Measurements from ENCODE around the gene GLIS1.
A peak's percentile ranks its signal among the peaks of the same experiment; 100 is the strongest.

Gene GLIS1

DNA sequence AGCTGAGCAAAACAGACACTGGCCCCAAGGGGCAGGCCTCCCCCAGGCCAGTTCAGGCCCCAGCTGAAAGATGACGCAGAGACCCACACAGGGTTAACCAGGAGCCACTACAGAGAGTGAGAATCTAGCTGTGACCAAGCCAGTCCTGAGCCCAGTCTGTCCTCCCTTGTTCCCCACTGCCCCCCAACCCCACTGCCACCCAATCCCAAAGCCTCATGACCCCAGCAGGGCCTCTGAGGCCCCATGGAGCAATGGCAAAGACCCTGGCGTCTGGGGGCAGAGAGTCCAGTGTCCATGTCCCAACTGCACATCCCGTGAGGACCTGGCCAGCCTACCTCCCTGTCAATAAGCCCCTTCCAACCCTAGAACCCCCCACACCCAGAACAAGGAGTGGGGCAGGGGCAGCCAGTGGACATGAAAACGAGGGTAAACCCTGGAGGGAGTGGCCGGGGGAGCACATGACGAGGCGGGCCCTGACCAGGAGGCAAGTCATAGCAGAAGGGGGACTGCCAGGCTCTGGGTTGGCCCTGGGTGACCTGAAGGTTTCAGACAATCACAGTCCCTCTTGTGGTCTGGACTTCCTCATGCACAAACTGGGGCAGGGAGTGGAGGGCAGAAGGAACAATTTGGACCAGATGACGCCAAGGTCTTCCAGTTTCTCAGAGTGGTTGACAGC lies 100.5 kb downstream of the GLIS1 start:
- no peak for DNase-seq (ENCODE audit: low read depth in 2 of 2)

DNA sequence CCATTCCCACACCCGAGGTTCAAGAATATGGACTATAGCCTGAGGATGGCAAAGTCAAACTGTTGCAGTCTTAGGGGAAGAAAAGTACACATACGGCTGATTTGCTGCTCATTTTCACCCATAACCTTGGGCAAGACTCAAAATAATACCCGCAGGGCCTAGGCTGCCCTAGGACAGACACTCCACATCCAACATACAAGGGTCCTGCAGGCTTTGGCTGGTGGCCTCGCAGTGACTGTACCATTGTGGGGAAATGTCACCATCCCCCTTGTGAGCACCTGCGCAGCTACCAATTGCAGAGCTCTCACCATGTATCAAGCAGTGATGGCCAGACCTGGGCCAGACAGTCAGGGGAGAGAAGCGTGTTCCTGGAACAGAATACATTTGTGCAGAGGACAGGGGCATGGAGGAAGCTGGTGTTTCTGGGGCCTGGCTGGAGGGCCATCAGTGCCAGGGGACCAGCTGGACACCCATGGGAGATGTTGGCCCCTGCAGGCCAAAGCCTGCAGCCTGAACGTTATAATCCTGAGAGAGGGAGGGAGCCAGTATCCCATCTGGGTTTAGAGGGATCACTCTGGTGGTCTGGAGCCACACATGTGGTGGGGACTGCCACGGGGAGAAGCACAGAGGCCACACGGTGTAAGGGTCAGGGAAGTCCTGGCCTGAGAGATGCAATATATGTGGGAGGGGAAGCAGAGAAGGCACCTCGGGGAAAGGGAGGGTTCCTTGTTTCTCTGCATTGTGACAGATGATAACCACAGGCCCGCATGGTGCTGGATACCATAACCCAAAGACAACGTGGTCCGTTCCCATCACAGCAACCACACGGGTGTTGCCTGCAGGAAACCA lies 101.2 kb downstream of the GLIS1 start:
- no peak for DNase-seq (ENCODE audit: low read depth in 2 of 2)

DNA sequence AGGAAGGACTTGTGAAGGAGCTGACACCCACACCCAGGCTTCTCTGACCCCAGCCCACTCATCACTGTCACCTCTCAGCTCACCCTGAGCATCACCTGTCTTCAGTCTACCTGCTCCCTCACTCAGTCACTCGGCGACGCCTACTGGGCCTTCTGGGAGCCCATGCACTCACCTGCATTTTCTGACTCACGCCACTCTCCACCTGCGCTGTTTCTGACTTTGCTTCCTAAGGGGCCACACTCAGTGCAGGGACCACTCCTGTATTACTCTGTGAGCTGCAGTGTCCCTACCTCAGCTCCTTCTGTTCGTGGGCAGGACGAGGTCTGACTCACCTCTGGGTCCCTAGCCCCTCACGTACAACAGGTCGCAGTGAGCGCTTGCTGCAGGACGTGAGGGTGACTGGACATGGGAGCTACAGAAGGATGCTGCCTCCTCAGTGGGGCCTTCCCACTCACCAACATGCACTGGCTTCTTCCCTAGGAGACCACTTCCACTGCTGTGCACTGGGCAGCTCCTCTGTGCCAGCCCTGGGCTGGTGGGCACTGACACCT lies 102.3 kb downstream of the GLIS1 start:
- no peak for DNase-seq (ENCODE audit: low read depth in 2 of 2)

DNA sequence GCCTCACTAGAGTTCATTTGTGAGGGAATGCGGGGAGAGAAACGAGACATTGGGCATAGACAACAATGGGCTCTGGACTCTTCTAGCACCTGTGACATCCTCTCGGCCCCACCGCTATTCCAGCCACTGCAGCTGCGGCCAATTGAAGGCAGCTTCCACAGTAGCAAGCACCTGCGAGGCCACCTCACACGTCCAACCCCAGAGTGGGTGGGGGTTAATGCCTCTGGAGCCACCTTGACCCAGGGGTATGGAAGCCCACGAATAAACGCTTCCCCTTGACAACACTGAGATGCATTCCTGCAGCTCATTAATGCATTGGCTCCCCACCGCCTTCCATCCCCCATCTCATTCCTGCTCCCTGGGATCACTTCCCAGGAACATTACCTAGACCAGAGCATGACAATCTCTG lies 104.4 kb downstream of the GLIS1 start:
- DNase-seq (ENCODE audit: low read depth in 2 of 2) = no peak

DNA sequence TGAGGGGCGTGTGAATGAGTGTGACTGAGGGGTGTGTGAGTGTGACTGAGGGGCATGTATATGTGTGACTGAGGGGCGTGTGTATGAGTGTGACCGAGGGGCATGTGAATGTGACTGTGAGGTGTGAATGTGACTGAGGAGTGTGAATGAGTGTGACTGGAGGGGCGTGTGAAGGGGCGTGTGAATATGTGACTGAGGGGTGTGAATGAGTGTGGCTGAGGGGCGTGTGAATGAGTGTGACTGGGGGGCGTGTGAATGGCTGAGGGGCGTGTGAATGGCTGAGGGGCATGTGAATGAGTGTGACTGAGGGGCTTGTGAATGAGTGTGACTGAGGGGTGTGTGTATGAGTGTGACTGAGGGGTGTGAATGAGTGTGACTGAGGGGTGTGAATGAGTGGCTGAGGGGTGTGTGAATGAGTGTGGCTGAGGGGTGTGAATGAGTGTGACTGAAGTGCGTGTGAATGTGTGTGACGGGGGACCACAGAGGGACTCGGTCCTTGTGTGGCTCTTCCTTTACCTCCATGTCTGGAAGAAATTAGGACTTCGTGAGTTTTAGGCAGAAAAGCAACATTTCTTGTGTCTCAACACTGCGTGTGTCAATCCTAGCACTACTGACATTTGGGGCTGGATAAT lies 105.8 kb downstream of the GLIS1 start:
- DNase-seq (ENCODE audit: low read depth in 2 of 2) = no peak

DNA sequence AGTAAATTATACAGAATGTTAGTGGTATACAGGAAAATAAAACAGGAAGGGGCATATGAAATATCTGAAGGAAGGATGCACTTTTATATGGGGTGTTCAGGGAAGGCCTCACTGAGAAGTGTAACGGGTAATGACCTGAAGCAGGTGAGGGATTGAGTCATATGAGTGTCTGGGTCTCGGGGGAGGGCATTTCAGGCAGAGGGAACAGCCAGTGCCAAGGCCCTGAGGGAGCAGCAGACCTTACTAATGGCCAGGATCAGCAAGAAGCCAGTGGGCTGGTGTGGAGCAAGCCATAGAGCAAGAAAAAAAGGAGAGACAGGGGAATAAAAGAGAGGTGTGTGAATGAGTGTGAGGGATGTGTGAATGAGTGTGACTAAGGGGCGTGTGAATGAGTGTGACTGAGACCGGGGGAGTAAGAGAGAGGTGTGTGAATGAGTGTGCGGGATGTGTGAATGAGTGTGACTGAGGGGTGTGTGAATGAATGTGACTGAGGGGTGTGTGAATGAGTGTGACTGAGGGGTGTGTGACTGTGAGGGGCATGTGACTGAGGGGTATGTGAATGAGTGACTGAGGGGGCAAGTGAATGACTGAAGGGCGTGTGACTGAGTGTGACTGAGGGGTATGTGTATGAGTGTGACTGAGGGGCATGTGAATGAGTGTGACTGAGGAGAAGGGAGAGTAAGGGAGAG lies 107.2 kb downstream of the GLIS1 start:
- DNase-seq (ENCODE audit: low read depth in 2 of 2) = no peak

DNA sequence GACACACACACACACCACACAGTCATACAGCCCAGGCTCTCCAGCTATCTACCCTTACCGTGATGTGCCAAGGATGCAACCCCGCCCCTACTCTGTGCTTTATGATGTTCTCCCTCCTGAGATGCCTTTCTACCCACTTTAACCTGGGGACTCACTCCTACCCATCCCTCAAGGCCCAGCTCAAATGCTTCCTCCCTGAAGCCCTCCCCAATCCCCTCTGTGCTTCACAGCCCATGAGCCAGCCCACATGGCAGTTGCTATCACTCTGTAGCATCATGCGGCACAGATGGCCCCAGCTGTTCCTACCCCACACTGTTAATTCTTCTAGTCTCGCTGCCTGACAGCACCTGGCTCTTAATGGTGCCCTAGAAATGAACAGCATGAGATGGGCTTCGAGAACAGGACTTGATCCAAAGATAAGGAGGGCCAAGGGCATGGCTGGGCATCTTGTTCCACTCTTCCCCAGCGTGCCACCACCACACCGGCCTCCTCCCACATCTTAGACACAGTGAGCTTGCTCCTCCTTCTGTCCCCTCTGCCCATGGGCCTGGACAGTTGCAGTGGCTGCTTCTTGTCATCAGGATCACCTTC lies 109.8 kb downstream of the GLIS1 start:
- no peak for DNase-seq (ENCODE audit: low read depth in 2 of 2)

DNA sequence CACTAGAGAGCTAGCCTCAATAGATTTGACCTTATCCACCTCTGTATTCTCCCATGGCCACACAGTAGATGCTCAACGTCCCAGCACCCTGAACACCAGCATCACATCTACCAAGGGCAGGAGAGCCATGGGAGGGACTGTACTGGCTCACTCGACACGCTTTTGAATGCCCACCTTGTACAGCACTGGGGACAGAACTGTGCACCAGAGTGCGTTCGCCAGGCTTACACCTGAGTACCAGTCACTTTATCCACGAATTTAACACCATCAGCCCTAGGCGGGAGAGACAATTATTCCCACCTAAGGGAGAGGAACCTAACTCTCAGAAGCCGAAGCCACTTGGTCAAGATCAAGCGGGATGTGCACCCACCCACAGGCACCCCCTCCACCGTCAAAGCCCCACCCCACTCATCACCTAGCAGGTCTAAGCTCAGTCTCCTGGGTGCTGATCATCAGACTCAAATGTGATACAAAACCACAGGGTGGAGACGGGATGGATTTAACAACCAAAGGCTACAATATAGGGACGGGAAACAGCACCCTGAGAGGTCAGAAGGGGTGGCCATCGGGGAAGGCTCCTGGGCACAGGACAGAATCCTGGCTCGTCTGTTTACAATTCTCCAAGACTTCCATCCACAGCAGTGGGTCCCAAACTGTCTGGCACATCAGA lies 110.5 kb downstream of the GLIS1 start:
- DNase-seq (ENCODE audit: low read depth in 2 of 2) = no peak

DNA sequence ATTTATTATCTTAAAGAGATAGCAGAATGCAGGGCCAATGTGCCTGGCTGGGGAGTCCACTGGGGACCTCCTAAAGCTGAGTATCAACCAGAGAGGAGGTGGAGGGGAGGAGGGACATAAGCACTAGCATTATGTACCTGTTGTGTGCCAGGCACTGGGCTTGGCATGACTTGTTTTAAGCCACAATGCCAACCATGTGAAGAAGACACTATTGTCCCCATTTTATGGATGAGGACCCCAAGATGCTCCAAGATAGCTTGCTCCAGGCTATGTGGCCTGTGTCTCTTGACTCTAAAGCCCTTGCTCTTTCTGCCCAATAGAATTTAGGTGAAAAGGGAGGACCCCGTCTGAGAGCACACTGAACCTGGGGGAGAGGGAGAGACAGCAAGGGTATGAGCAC lies 111.3 kb downstream of the GLIS1 start:
- no peak for DNase-seq (ENCODE audit: low read depth in 2 of 2)

DNA sequence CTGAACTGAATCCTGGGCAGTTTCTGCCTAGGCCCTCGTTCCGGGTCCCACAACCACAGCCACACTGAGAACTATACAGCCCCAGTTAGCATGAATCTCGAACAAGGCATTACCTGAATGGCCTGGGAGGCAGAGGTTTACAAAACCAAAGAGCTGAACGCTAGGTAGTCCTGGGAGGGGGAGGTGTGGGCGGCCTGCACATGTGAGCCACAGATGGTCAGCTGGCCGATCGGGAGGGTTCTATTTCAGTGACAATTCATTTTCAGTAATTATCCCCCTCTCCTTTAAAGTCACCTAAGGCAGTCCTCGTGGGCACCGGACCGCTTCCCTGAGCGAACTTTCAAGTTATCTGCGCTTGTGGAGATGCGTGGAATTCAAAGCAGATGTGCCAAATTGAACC lies 111.9 kb downstream of the GLIS1 start:
- DNase-seq (ENCODE audit: low read depth in 2 of 2) = no peak

DNA sequence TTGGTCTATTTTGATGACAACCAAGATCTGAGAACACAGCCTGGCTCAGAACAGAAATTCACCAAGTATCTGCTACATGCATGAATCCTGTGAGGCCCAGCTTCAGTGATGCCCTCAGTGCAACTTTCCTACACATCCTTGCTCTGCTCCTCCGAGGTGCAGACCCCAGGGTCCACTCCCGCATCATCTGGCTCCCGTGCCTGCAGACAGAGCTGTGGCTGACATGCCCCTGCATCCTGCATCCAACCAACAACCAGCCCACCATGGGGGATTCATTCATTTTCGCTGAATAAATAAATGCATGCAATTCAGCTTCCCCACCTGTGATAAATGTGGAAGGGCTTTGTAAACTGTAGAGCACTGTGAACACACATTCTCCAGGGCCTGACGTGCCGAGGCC lies 112.3 kb downstream of the GLIS1 start:
- DNase-seq (ENCODE audit: low read depth in 2 of 2) = no peak

DNA sequence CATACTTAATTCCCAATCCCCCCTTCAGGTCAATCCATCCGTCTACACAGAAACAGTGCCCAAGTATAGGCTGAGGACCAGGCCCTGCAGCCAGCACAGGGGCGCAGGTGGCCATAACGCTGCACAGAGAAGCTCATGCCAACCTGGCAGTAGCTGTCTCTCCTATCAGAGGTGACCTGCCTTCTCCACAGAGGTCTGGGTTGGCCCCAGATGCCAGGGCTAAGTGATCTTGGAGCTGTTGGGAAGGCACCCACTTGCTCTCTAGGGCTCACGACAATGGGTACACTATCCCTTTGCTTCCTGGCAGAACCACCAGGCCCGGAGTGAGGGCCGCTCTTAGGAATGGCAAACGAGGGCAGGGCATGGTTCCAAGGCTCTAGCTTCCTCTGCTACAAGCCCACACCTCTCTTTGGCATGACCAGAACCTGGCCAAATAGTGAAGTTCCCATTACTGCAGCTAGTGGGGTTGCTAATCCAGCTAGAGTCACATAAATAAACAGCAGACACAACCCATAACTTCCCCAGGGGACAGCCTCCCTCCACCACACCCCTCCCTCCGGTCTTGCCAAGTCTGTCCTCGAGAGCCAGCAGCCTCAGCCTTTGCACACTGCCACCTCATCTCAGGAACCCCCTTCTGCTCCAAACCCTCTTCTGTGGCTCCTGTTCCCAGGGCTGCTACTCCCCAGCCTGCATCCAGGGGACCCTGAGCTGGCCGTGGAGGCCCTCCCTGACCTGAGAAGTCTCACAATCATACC lies 113.0 kb downstream of the GLIS1 start:
- no peak for DNase-seq (ENCODE audit: low read depth in 2 of 2)

DNA sequence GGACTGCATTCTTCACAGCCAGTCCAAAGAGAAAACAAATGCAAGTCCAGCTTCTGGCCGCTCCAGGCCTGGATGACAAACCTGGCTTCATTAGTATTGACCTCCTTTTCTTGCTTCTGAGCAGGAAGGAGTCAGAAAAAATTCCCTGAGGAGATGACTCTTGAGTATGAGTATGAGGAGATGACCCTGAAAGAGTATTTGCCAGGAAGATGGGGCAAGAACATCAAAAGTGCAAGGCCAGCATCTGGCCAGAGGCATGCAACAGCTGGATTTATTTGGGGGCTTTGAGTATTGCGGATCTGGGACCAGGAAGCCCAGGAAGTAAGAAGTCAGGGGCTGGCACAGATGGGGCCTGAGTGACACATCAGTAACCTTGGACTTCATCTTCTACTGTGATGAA lies 113.9 kb downstream of the GLIS1 start:
- DNase-seq (ENCODE audit: low read depth in 2 of 2) = peak; percentile 9 to 12

DNA sequence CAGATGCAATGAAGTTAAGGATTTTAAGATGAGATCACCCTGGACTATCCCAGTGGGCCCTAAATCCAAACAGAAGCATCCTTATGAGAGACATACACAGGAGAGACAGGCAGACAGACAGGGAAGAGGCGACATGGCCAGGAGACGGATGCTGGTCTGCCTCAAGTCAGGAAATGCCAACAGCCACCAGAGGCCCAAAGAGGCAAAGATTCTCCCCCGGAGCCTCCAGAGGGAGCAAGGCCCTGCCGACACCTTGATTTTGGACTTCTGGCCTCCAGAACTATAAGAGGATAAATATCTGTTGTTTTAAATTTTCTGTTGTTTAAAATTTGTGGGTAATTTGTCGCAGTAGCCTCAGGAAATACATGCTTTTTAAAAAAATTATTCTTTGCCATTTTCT lies 116.4 kb downstream of the GLIS1 start:
- DNase-seq (ENCODE audit: low read depth in 2 of 2) = no peak

DNA sequence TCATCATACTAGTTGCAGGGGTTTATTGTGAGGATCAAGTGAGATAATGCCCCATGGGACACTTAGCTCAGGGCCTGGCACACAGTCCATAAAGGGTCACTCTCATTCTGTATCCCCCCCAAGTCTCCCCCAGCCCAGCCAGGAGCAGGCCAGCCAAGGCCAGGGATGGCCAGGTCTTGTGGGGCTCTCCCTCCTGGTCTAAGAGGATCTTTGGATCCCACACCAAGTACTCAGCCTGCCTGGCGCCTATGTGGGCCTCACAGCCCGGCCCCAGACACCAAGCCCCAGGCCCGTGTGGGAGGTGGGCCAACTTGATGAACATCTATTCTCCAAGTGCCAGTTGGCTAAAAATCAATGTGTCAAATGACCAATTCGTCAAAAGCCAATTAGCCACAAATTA lies 117.8 kb downstream of the GLIS1 start:
- no peak for DNase-seq (ENCODE audit: low read depth in 2 of 2)

DNA sequence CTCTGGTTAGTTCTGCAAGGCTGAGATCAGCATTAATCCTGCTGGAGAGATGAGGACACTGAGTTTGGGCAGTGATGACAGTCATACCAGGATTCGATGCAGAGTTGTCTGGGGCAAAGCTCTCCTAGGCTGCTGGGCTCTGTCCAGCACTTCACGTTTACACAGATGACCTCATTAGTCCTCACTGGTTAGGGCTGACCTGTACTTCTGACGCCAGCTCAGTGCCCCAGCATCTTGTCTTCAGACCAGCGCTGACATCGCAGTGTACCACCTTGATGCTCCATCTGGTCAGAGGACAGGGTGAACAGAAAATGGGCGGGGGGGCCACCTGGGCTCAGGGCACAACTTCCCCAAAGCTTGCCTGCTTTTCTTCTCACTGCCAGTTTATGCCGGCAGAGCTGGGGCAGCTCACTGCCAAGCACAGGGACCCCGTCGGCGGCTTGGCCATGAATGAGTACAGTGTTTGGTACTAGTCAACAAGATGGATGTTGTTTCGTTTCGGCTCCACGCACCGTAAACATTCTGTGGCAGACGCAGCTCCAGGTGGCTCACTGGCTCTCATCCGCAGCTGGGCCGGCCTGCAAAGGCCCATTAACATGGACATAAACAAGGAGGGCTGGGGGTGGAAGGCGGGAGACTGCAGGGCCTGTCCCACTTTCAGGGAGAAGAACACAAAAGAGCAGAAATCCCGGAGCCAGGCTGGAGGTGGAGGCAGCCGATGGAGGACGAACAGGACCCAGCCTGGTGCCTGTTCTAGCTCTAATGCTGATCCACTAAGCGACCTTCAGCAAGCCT lies 118.7 kb downstream of the GLIS1 start:
- DNase-seq (ENCODE audit: low read depth in 2 of 2) = no peak

DNA sequence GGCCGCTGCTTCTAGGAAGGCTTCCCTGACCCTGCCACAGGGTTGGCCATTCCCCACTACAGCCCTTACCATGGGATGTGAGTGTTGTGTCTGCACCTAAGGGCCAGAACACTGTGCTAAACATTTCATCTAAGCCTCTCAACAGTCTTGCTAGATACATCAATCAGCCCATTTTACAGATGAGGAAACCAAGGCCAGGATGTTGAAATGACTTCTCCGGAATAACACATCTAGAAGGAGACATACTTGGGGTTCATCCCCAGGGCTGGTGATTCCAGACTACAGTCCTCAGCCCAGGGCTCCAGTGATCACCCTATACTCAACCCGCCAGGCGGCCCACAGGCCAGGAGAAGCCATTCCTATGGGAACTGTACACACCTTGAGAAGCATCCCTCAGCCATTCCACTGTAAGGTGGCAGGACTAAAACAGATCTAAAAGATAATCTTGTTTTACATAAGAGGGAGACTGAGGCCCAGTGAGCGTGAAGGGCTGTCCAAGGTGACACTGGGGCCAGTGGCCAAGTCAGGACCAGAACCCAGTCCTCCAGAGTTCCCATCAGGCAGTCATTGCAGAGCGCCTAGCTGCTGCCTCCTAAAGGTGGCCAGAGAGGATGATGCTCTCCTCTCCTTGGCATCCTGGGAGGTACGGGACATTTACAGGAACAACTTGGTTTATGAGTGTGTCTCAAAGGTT lies 119.5 kb downstream of the GLIS1 start:
- no peak for DNase-seq (ENCODE audit: low read depth in 2 of 2)

DNA sequence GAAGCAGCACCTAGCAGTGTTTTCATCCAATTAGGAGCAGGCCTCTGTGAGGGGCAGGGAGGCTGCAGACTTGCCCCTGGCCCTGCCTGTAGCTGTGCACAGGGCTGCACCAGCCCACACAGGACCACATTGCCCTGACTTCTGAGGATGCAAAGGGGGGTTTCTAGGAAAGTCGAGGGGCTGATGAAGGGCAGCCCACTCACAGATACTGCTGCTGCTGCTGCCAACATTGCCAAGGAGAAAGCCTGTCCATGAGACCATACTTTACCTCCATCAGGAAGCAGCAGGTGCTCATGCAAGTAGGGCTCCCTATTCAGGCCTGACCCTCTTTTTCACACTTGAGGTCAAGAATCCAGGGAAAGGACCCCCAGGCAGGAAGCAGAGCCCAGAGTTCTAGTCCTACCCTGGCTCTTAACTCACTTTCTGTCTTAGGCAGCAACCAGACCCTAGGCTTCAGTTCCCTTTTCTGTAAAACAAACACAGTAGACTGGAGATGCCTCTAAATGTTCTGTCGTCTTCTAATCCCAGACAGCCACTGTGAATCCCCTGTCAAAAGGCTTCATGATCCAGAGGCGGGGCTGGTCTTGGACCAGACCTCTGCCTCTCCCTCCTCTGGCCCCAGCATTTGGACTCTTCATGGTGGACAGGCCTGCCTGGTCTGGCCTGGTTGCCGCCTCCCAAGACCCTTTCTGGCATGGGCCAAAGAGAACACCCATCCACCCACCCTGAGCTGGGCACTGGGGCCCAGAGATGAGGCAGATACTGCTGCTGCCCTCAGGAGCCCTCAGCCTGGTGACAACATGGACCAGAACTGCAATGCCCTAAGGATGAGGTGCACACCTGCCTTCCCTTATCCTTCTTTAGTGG lies 120.2 kb downstream of the GLIS1 start:
- no peak for DNase-seq (ENCODE audit: low read depth in 2 of 2)

All from fibroblast of skin of left quadriceps (primary cell).